K562 (cell line): ENCODE results near the gene UNC5B. TPM values are rescaled to one million over a fixed set of nuclear protein-coding genes. Genes with fewer than 3 reads are reported as not detected.

Experiments
- ATAC-seq: fragments of 200-7000 bp; cut with Tn5 transposase; 3 replicates; pipeline ENCODE4 v1.9.1; 2020; ENCODE audit warnings: moderate library complexity
- BruUV-seq: library from RNA; stranded (reverse); fragments of 400-500 nt; replicated peaks from 2 replicates; lab custom pipeline; 2021; lab: Mats Ljungman, UMichigan
- CTCF ChIA-PET: fragments of 300-600 bp; formaldehyde crosslinking; extraction: SDS; loops from one replicate; lab custom pipeline; 2021; ENCODE audit warnings: low intra/inter-chr PET ratio; lab: Yijun Ruan, JAX
- POLR2A ChIA-PET: fragments of 300-600, 350-650 bp; sonication (Branson Sonifier 250); formaldehyde crosslinking; extraction: SDS; loops from one replicate; lab custom pipeline; 2021; ENCODE audit warnings: antibody characterized with exemption, inconsistent platforms; lab: Yijun Ruan, JAX
- DNase-seq, 4 experiments: peaks; one replicate each; pipeline versions ENCODE4 v3.0.0 to v3.0.0-alpha.2; 2011 to 2018; ENCODE audit warnings: low spot score in 3 of 4, mixed read lengths in 3 of 4; ENCODE audit errors: extremely low read depth in 1 of 4
- FAIRE-seq: peaks from 2 replicates; lab custom pipeline; 2011; peaks lifted over from hg19 to GRCh38; lab: Jason Lieb, UNC
- H2AFZ ChIP-seq: 2 replicates; pipeline ENCODE4 v1.6.0; 2011; ENCODE audit warnings: low read depth, low read length, control low read depth, inconsistent platforms
- H3K27ac ChIP-seq: fragments of 200-600 bp; 3 replicates; pipeline ENCODE4 v1.8.0; 2011; ENCODE audit warnings: low read depth, mild to moderate bottlenecking, control low read depth, inconsistent platforms, low read length, moderate library complexity, mixed read lengths; ENCODE audit errors: extremely low read depth
- H3K27me3 ChIP-seq, 2 experiments: fragments of 300-600 bp in 1 of 2; 2 replicates in 1 of 2; 3 replicates in 1 of 2; pipeline versions ENCODE4 v1.6.0 to v1.8.0; 2011; ENCODE audit warnings: inconsistent platforms in 2 of 2, low read length in 2 of 2, mild to moderate bottlenecking in 1 of 2, mixed read lengths in 1 of 2, moderate library complexity in 1 of 2; ENCODE audit not compliant: control insufficient read depth in 2 of 2, insufficient read depth in 2 of 2
- H3K36me3 ChIP-seq: fragments of 300-600 bp; 3 replicates; pipeline ENCODE4 v1.8.0; 2011; ENCODE audit warnings: mild to moderate bottlenecking, low read length, inconsistent platforms; ENCODE audit not compliant: control insufficient read depth, insufficient read depth
- H3K4me1 ChIP-seq, 2 experiments: fragments of 200-600 bp in 1 of 2; replicated peaks in 1 of 2; 2 replicates in 1 of 2; 3 replicates in 1 of 2; pipeline versions ENCODE4 v1.5.1 to v1.8.0; 2011; ENCODE audit warnings: inconsistent platforms in 2 of 2, low read length in 2 of 2, mild to moderate bottlenecking in 1 of 2, mixed read lengths in 1 of 2, moderate library complexity in 1 of 2; ENCODE audit not compliant: control insufficient read depth in 2 of 2, insufficient read depth in 2 of 2
- H3K4me2 ChIP-seq: 2 replicates; pipeline ENCODE4 v1.6.1; 2011; ENCODE audit warnings: low read length, control low read depth, inconsistent platforms, mixed read lengths; ENCODE audit not compliant: insufficient read depth
- H3K4me3 ChIP-seq: fragments of 200-600 bp; sonication (generic), shearing (Covaris generic); 2 replicates; pipeline ENCODE4 v1.5.1; 2016; ENCODE audit warnings: control low read depth, inconsistent platforms
- H3K79me2 ChIP-seq: fragments of 200-600 bp; 3 replicates; pipeline ENCODE4 v1.8.0; 2011; ENCODE audit warnings: low read length, inconsistent platforms; ENCODE audit not compliant: control insufficient read depth, insufficient read depth
- H3K9ac ChIP-seq, 2 experiments: 2 replicates each; pipeline versions ENCODE4 v1.6.0 to v1.6.1; 2011; ENCODE audit warnings: low read depth in 2 of 2, low read length in 2 of 2, control low read depth in 1 of 2, inconsistent platforms in 1 of 2, mild to moderate bottlenecking in 1 of 2, mixed read lengths in 1 of 2; ENCODE audit not compliant: insufficient read depth in 1 of 2
- H3K9me1 ChIP-seq: one replicate; pipeline ENCODE4 v1.6.0; 2011; ENCODE audit warnings: inconsistent platforms, mild to moderate bottlenecking, low read length, moderate library complexity; ENCODE audit not compliant: control insufficient read depth, insufficient read depth
- H3K9me3 ChIP-seq: replicated peaks from 2 replicates; pipeline ENCODE4 v1.5.1; 2011; ENCODE audit warnings: low read depth, low read length, inconsistent platforms; ENCODE audit not compliant: control insufficient read depth, insufficient read depth
- H4K20me1 ChIP-seq: replicated peaks from 2 replicates; pipeline ENCODE4 v1.6.1; 2011; ENCODE audit warnings: low read length, inconsistent platforms, mixed read lengths; ENCODE audit not compliant: control insufficient read depth, insufficient read depth
- ELF4 ChIP-seq: fragments of 450-650 bp; formaldehyde crosslinking; IDR thresholded peaks from 2 replicates; pipeline ENCODE4 v1.4.0; 2022; ENCODE audit warnings: missing genetic modification characterization
- ETV6 ChIP-seq, 3 experiments: fragments of 150-350 bp in 1 of 3; sonication (generic) in 1 of 3; formaldehyde crosslinking in 1 of 3; IDR thresholded peaks; 2 replicates each; pipeline versions ENCODE4 v1.6.1 to v1.8.0; 2014 to 2022; ENCODE audit warnings: borderline replicate concordance in 2 of 3, low read depth in 2 of 3, antibody characterized with exemption in 1 of 3, low read length in 1 of 3, mild to moderate bottlenecking in 1 of 3, missing genetic modification reagents in 1 of 3
- MTA3 ChIP-seq: fragments of 450-650 bp; formaldehyde crosslinking; IDR thresholded peaks from 2 replicates; pipeline ENCODE4 v1.6.1; 2017; ENCODE audit warnings: mild to moderate bottlenecking, borderline replicate concordance
- MYBL2 ChIP-seq, 2 experiments: fragments of 450-650 bp in 1 of 2; sonication (generic) in 1 of 2; formaldehyde crosslinking in 1 of 2; IDR thresholded peaks; 2 replicates each; pipeline versions ENCODE4 v1.6.1 to v1.8.1; 2017 to 2022; ENCODE audit warnings: borderline replicate concordance in 1 of 2, inconsistent platforms in 1 of 2, low read depth in 1 of 2, mild to moderate bottlenecking in 1 of 2, missing genetic modification reagents in 1 of 2, moderate library complexity in 1 of 2
- NFXL1 ChIP-seq: fragments of 450-650 bp; formaldehyde crosslinking; IDR thresholded peaks from 2 replicates; pipeline ENCODE4 v1.4.0; 2021; ENCODE audit warnings: mild to moderate bottlenecking
- ZNF436 ChIP-seq: fragments of 250-450, 450-650 bp; sonication (Bioruptor Pico); formaldehyde crosslinking; IDR thresholded peaks from 2 replicates; pipeline ENCODE4 v1.7.0; 2020; ENCODE audit warnings: mild to moderate bottlenecking
- WGBS: fragments of 100-300 bp; shearing (Covaris generic); methylation state at CpG from one replicate; pipeline ENCODE4 v1.1.6; 2016; ENCODE audit warnings: low coverage, mixed read lengths; ENCODE audit not compliant: insufficient coverage; ENCODE audit errors: missing lambda C conversion rate; 5-methylcytosine and 5-hydroxymethylcytosine counted together
- in situ Hi-C: fragments of 300-500 bp; cut with MboI; formaldehyde crosslinking; loops from 4 replicates; pipeline ENCODE4 v1.15.0; 2018; ENCODE audit warnings: inconsistent platforms, mixed read lengths
- intact Hi-C: fragments of 100-400 bp; cut with micrococcal nuclease; formaldehyde crosslinking; loops from 2 replicates; pipeline ENCODE4 v1.14.2; 2022
- polyA plus RNA-seq, 8 experiments: library from polyadenylated mRNA; depleted of rRNA in 4 of 8; stranded (reverse) in 5 of 8; unstranded in 3 of 8; fragments of >200 nt; fragmentation: Nextera tagmentation in 2 of 8; fragmentation: Illumina TruSeq in 1 of 8; extraction: Ambion mirVana in 2 of 8; extraction: Trizol in 1 of 8; gene quantifications; 2 replicates each; pipeline versions ENCODE4 v1.2.1 to v1.2.3, GENCODE V29; 2011 to 2014; ENCODE audit warnings: inconsistent platforms in 1 of 8, missing spikeins in 1 of 8
- total RNA-seq, 7 experiments: library from RNA; depleted of rRNA in 6 of 7; stranded (reverse); fragments of >200 nt in 6 of 7; fragmentation: Illumina TruSeq in 2 of 7; extraction: Trizol in 2 of 7; gene quantifications; 2 replicates each; pipeline versions ENCODE4 v1.2.1 to v1.2.3, GENCODE V29; 2011 to 2021; ENCODE audit warnings: low replicate concordance in 1 of 7
- TF ChIP-seq, protein P1 (sequence below), 2 experiments: fragments of 450-650 bp; IDR thresholded peaks; 2 replicates each; pipeline ENCODE4 v1.6.1; 2016; ENCODE audit warnings: mild to moderate bottlenecking in 2 of 2, borderline replicate concordance in 1 of 2, low read depth in 1 of 2, moderate library complexity in 1 of 2

UNC5B gene
- total and polyA plus RNA-seq, 9 of the 15 experiments (the other 6 are each of a cell fraction or from before 2014, with no cell fraction given): 0.10 to 8.4 (median 2.1) TPM

DNA sequence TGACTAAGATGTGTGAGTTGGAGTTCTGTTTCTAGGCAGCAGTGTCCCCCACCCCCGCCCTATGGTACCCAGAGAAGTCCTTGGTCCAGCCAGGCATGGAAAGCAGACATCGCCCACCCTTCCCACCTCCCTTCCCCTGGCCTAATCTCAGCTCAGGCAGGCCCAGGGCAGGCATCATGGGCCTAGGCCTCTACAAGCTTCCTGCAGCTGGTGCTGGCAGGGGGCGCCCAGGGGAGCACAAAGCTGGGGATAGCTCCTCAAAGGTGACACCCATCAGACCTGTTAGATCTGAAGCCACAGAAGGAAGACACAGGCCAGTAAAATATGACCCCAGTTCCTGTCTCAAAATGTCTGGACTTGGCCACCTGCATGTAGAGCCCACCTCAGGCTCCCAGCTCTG lies 18.9 kb upstream of the UNC5B start:
- 0% methylated on average over 3 of the region's 3 CpGs for WGBS
- Histone ChIP-seq H3K9ac (no peak overlapping the region), H3K27ac (no peak overlapping the region), H3K27me3 (peaks cover 11 to 52% of the 10 kb centered on the region in 2 experiments; a peak in 4 of 5 replicates), H4K20me1 (no peaks in the 10 kb centered on the region; the same call in 1 of the 2 replicates), H3K4me1 (no peaks in the 10 kb centered on the region), H3K4me2 (no peak overlapping the region), H3K9me3 (no peaks in the 10 kb centered on the region), H3K9me1 (no peaks in the 10 kb centered on the region), H2AFZ (no peak overlapping the region), H3K79me2 (no peaks in the 10 kb centered on the region), H3K4me3 (no peak overlapping the region), H3K36me3 (no peaks in the 10 kb centered on the region)
- TF ChIP-seq ETV6 (IDR thresholded peaks at IDR 0.05; ENCODE audit: borderline replicate concordance in 1 of 2, low read depth in 2 of 2, low read length in 1 of 2): no peak
- TF ChIP-seq ETV6 (CRISPR knock-in tag; IDR thresholded peaks at IDR 0.05; ENCODE audit: borderline replicate concordance): no peak
- TF ChIP-seq ELF4 (CRISPR knock-in tag): no peak
- TF ChIP-seq, protein P1, sequence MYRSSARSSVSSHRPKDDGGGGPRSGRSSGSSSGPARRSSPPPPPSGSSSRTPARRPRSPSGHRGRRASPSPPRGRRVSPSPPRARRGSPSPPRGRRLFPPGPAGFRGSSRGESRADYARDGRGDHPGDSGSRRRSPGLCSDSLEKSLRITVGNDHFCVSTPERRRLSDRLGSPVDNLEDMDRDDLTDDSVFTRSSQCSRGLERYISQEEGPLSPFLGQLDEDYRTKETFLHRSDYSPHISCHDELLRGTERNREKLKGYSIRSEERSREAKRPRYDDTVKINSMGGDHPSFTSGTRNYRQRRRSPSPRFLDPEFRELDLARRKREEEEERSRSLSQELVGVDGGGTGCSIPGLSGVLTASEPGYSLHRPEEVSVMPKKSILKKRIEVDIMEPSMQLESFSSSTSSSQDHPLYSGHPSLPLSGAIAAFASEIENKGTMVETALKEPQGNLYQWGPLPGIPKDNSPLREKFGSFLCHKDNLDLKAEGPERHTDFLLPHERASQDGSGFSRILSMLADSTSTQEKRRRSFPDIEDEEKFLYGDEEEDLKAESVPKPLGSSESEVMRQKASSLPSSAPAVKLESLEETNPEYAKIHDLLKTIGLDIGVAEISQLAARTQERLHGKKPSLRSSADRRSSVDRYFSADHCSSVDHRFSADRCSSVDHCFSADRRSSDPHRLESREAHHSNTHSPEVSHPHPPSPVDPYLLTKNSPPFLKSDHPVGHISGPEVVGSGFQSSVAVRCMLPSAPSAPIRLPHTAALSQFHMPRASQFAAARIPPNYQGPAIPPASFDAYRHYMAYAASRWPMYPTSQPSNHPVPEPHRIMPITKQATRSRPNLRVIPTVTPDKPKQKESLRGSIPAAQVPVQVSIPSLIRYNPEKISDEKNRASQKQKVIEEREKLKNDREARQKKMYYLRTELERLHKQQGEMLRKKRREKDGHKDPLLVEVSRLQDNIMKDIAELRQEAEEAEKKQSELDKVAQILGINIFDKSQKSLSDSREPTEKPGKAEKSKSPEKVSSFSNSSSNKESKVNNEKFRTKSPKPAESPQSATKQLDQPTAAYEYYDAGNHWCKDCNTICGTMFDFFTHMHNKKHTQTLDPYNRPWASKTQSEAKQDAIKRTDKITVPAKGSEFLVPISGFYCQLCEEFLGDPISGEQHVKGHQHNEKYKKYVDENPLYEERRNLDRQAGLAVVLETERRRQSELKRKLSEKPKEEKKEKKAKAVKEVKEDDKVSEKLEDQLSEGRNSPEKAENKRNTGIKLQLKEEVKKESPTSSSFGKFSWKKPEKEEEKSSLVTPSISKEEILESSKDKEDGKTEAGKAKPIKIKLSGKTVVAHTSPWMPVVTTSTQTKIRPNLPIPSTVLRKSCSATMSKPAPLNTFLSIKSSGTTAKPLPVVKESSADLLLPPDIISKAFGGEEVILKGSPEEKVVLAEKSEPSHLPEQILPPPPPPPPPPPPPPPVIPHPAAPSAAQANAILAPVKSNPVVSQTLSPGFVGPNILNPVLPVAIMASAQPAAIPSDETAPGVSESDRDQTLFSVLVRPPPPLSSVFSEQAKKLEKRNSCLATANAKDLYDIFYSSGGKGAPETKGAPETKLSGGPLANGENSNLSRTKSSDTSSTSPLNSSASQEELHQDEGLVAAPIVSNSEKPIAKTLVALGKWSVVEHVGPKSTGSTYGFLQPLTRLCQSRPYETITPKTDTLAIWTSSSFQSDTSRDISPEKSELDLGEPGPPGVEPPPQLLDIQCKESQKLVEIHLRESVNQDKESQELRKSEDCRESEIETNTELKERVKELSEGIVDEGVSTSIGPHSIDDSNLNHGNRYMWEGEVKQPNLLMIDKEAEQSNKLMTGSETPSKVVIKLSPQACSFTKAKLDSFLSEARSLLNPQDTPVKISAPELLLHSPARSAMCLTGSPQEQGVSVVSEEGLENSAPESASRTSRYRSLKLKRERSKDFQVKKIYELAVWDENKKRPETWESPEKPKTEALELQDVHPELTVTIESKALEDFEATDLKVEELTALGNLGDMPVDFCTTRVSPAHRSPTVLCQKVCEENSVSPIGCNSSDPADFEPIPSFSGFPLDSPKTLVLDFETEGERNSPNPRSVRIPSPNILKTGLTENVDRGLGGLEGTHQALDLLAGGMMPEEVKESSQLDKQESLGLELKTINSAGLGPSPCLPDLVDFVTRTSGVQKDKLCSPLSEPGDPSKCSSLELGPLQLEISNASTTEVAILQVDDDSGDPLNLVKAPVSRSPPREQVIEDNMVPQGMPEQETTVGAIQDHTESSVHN (IDR thresholded peaks at IDR 0.05; ENCODE audit: borderline replicate concordance in 1 of 2, low read depth in 1 of 2): no peak
- no peak for TF ChIP-seq NFXL1 (CRISPR knock-in tag)
- TF ChIP-seq ZNF436 (CRISPR knock-in tag): no peak
- TF ChIP-seq MTA3: no peak
- TF ChIP-seq MYBL2 (IDR thresholded peaks at IDR 0.05; ENCODE audit: low read depth): no peak
- no peak for TF ChIP-seq MYBL2 (CRISPR knock-in tag; IDR thresholded peaks at IDR 0.05; ENCODE audit: borderline replicate concordance)
- in situ Hi-C loops (no loop called here), intact Hi-C loops (no loop called here)
- no peak for FAIRE-seq
- ChIA-PET CTCF (no interaction called here), POLR2A (interaction anchor here (1.1 kb wide), 1 partner anchor 9 kb away, joined by 6 read pairs; no protein-coding TSS in a partner anchor)
- DNase-seq: no peak
- BruUV-seq: no TSS peak
- ATAC-seq: no peak
